Heart right ventricle (tissue), 16 donors: Measurements from ENCODE around the gene ECHDC3. TPM values are rescaled to one million over a fixed set of nuclear protein-coding genes. Genes with fewer than 3 reads are reported as not detected.

Experiments used
- ATAC-seq, 8 donors: fragments of 200-7000 bp; cut with Tn5 transposase; one replicate each; pipeline ENCODE4 v1.9.1; 2020; ENCODE audit warnings: mild to moderate bottlenecking in 8 of 8, moderate library complexity in 8 of 8, moderate number of reproducible peaks in 1 of 8
- DNase-seq, 2 donors: peaks; one replicate each; pipeline ENCODE4 v3.0.0-alpha.2; 2020
- H3K27ac ChIP-seq, 10 donors: fragments of 200-600 bp; sonication (generic) in 2 of 10; one replicate each; pipeline versions ENCODE4 v1.5.0 to v1.8.0; 2020 to 2022; ENCODE audit warnings: mild to moderate bottlenecking in 3 of 10
- H3K27me3 ChIP-seq, 7 donors: fragments of 200-600 bp; one replicate each; pipeline ENCODE4 v1.8.0; 2021 to 2022; ENCODE audit warnings: mild to moderate bottlenecking in 2 of 7
- H3K36me3 ChIP-seq, 9 donors: fragments of 200-600 bp; sonication (generic) in 1 of 9; one replicate each; pipeline versions ENCODE4 v1.5.0 to v1.8.0; 2020 to 2022; ENCODE audit warnings: mild to moderate bottlenecking in 2 of 9
- H3K4me1 ChIP-seq, 9 donors: fragments of 200-600 bp; sonication (generic) in 1 of 9; one replicate each; pipeline versions ENCODE4 v1.5.0 to v1.8.0; 2020 to 2022; ENCODE audit warnings: mild to moderate bottlenecking in 4 of 9
- H3K4me3 ChIP-seq, 10 donors: fragments of 200-600 bp; sonication (generic) in 2 of 10; one replicate each; pipeline versions ENCODE4 v1.5.0 to v1.8.0; 2020 to 2022; ENCODE audit warnings: mild to moderate bottlenecking in 7 of 10, moderate library complexity in 2 of 10
- H3K9me3 ChIP-seq, 11 donors: fragments of 200-600 bp in 10 of 11; sonication (generic) in 2 of 11; one replicate each; pipeline versions ENCODE4 v1.5.0 to v1.8.0; 2013 to 2022; ENCODE audit warnings: mild to moderate bottlenecking in 2 of 11, control low read depth in 1 of 11, moderate library complexity in 1 of 11
- CTCF ChIP-seq, 9 donors: fragments of 200-600 bp; sonication (generic) in 2 of 9; IDR thresholded peaks; one replicate each; pipeline versions ENCODE4 v1.5.0 to v1.8.0; 2021 to 2022; ENCODE audit warnings: antibody characterized with exemption in 9 of 9, mild to moderate bottlenecking in 5 of 9, moderate library complexity in 1 of 9
- WGBS, 2 donors: extraction: QIAGEN DNeasy Blood & Tissue Kit; methylation state at CpG; one replicate each; pipeline ENCODE4 v1.1.7; 2013; ENCODE audit warnings: inconsistent platforms in 1 of 2; 5-methylcytosine and 5-hydroxymethylcytosine counted together
- intact Hi-C, 10 donors: fragments of 100-400 bp; cut with DNase I; formaldehyde crosslinking; loops; one replicate each; pipeline versions ENCODE4 v1.11.1 to v1.14.2; 2022
- polyA plus RNA-seq, 2 donors: library from polyadenylated mRNA; stranded (reverse); fragments of 200-250 nt; gene quantifications; one replicate each; pipeline ENCODE4 v1.2.3, GENCODE V29; 2013
- total RNA-seq, 10 donors: library from RNA; stranded (reverse); fragmentation: NEBNext Ultra II Directional in 3 of 10; extraction: Animal tissue kit (Norgen Biotek cat#: 25700) in 3 of 10; gene quantifications; one replicate each; pipeline versions ENCODE4 v1.2.1 to v1.2.4, GENCODE V29; 2021 to 2023
- donor health status: Arrhythmogenic right ventricular cardiomyopathy.
- donor health status: ischemic (EF 13 %, LVEDD 7.1; RV severe dilation, severe dysfunction).
- donor health status: healthy with polysubstance abuse.
- donor health status: DM: no; HTN: yes; CAD: no.
- donor health status: DM: no; HTN: no; CAD: no.
- donor health status: ischemic (EF 25% LVEDD 6.9; RV normal size, moderate dysfunction).
- donor health status: ischemic (EF 25% LVEDD 5.7; RV mildly dilated, moderate dysfunction).
- donor health status: healthy.
- donor health status: DM: yes; HTN: yes; CAD: no.
- donor health status: Ischemic cardiomyopathy.
- donor health status: ischemic (EF 35%, LVEDD 5.7; RV mildly dilated, moderate dysfunction).
- donor health status: nonischemic (EF 11% LVEDD 7.7; RV severe dilation, severe dysfunction).
- donor health status: DM: yes; HTN: yes; CAD: no.
- donor health status: PGD.
- donor health status: ischemic (EF 29% LVEDD 5.4; RV normal size, mild dysfunction).
- donor health status: nonischemic (EF 23%, LVEDD 6.1; RV moderate dilation, normal function).

The ECHDC3 gene
- total and polyA plus RNA-seq, 12 donors = 15.0 to 114 (median 57.1) TPM

- TF ChIP-seq CTCF (IDR thresholded peaks at IDR 0.05) = no peak
- Histone ChIP-seq H3K27ac (no peak overlapping the region), H3K9me3 (no peaks in the 10 kb centered on the region), H3K4me3 (no peak overlapping the region), H3K27me3 (peaks cover 0 to 24% (median 8%) of the 10 kb centered on the region in 7 donors), H3K4me1 (peaks cover 0 to 8% (median 0%) of the 10 kb centered on the region in 9 donors), H3K36me3 (no peaks in the 10 kb centered on the region)
- ATAC-seq (no peak), DNase-seq (no peak)
- WGBS, 2 donors = 83 to 95% methylated on average over 9 of the region's 9 CpGs
- intact Hi-C loops = loop anchor here in 2 of 10 donors (5.0 kb wide), 2 partner anchors 183 to 188 kb away; no protein-coding TSS in a partner anchor
Measured at GRCh38 chr10:11799736-11800080, 57.5 kb downstream of the ECHDC3 start.

DNA sequence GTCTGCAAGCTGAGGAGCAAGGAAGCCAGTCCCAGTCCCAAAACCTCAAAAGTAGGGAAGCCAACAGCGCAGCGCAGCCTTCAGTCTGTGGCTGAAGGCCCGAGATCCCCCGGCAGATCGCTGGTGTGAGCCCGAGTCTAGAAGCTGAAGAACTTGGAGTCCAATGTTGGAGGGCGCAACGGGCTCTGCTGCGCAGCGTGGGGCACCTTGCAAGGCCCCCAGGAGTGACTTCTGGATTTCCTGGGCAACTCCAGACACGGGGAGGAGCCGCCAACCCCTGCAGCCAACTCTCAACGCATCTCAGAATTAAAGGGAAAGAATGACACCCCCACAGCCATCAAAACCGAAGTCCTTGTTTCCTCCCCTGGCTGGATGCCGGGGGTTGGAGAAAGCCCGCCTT lies 62.2 kb downstream of the ECHDC3 start:
- intact Hi-C loops = no loop called here
- H3K36me3 ChIP-seq = no peaks in the 10 kb centered on the region
- ATAC-seq = no peak
- WGBS, 2 donors = 92 to 95% methylated on average over 16 of the region's 16 CpGs
- no peak for DNase-seq
- no peak overlapping the region for H3K4me3 ChIP-seq
- H3K27ac ChIP-seq = no peak overlapping the region
- H3K9me3 ChIP-seq = no peaks in the 10 kb centered on the region
- TF ChIP-seq CTCF (IDR thresholded peaks at IDR 0.05) = no peak
- peaks cover 0 to under 1% (median 0%) of the 10 kb centered on the region in 9 donors for H3K4me1 ChIP-seq
- peaks cover 0 to 41% (median 15%) of the 10 kb centered on the region in 7 donors for H3K27me3 ChIP-seq

DNA sequence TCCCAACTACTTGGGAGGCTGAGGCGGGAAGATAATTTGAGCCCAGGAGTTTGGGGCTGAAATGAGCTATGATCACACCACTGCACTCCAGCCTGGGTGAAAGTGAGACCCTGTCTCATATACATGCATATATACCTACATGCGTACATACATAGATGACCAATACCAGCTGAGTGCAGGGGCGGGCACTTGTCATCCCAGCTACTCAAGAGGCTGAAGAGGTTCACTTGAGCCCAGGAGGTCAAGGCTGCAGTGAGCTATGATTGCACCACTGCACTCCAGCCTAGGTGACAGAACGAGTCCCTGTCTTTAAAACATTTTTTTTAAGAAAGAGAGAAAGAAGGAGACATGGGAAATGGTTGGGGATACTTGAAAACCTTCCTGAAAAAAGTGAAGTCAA lies 63.6 kb downstream of the ECHDC3 start:
- Histone ChIP-seq H3K9me3 (no peaks in the 10 kb centered on the region), H3K4me3 (no peak overlapping the region), H3K27me3 (peaks cover 0 to 44% (median 12%) of the 10 kb centered on the region in 7 donors), H3K27ac (no peak overlapping the region), H3K4me1 (no peaks in the 10 kb centered on the region), H3K36me3 (no peaks in the 10 kb centered on the region)
- intact Hi-C loops = no loop called here
- ATAC-seq = peak in 1 of 8 donors; percentile 47
- no peak for TF ChIP-seq CTCF (IDR thresholded peaks at IDR 0.05)
- no peak for DNase-seq
- 91 to 95% methylated on average over 4 of the region's 4 CpGs for WGBS, 2 donors

GRCh38 chr10:11806706-11807105 lies 64.5 kb downstream of the ECHDC3 start:
- 81 to 83% methylated on average over 6 of the region's 6 CpGs for WGBS, 2 donors

More at GRCh38 chr10:11806706-11807105, 64.5 kb downstream of the ECHDC3 start:
- no peak overlapping the region for H3K4me3 ChIP-seq
- DNase-seq = no peak
- no peak for ATAC-seq
- H3K36me3 ChIP-seq = no peaks in the 10 kb centered on the region
- intact Hi-C loops = no loop called here
- H3K27ac ChIP-seq = no peak overlapping the region
- no peak for TF ChIP-seq CTCF (IDR thresholded peaks at IDR 0.05)
- H3K9me3 ChIP-seq = no peaks in the 10 kb centered on the region
- no peaks in the 10 kb centered on the region for H3K4me1 ChIP-seq
- H3K27me3 ChIP-seq = peaks cover 0 to 37% (median 12%) of the 10 kb centered on the region in 7 donors
